Immature natural killer cell (primary cell): ENCODE data around the gene CYB5D1. TPM values are rescaled to one million over a fixed set of nuclear protein-coding genes. Genes with fewer than 3 reads are reported as not detected.

Source experiments
- DNase-seq, 3 donors: peaks; one replicate each; pipeline ENCODE4 v3.0.0; 2022; ENCODE audit warnings: mixed read lengths in 1 of 3
- H3K27ac Mint-ChIP-seq, 6 donors: one replicate each; pipeline ENCODE4 v1.8.0; 2020; ENCODE audit warnings: mixed read lengths in 6 of 6, mild to moderate bottlenecking in 5 of 6, inconsistent platforms in 4 of 6, moderate library complexity in 3 of 6
- H3K27me3 Mint-ChIP-seq, 3 donors: one replicate each; pipeline ENCODE4 v1.8.0; 2020 to 2021; ENCODE audit warnings: low read depth in 3 of 3, mild to moderate bottlenecking in 3 of 3, mixed read lengths in 3 of 3, moderate library complexity in 3 of 3, inconsistent platforms in 1 of 3
- H3K36me3 Mint-ChIP-seq, 3 donors: one replicate each; pipeline ENCODE4 v1.8.0; 2020; ENCODE audit warnings: mixed read lengths in 3 of 3, inconsistent platforms in 2 of 3, mild to moderate bottlenecking in 2 of 3
- H3K4me1 Mint-ChIP-seq, 2 donors: one replicate each; pipeline ENCODE4 v1.8.0; 2020; ENCODE audit warnings: inconsistent platforms in 2 of 2, mild to moderate bottlenecking in 2 of 2, mixed read lengths in 2 of 2, moderate library complexity in 1 of 2
- H3K4me3 Mint-ChIP-seq, 5 donors: one replicate each; pipeline ENCODE4 v1.8.0; 2020; ENCODE audit warnings: mild to moderate bottlenecking in 5 of 5, mixed read lengths in 5 of 5, inconsistent platforms in 3 of 5, moderate library complexity in 3 of 5
- H3K9me3 Mint-ChIP-seq, 6 donors: one replicate each; pipeline ENCODE4 v1.8.0; 2020; ENCODE audit warnings: mild to moderate bottlenecking in 6 of 6, mixed read lengths in 6 of 6, inconsistent platforms in 4 of 6, moderate library complexity in 3 of 6
- polyA plus RNA-seq, 3 donors: library from polyadenylated mRNA; unstranded; fragments of 300-500 nt; fragmentation: Illumina TruSeq; gene quantifications; one replicate each; pipeline ENCODE4 v1.2.3, GENCODE V29; 2021

Gene CYB5D1
- polyA plus RNA-seq, 3 donors from 2014 or later = 2.9 to 3.7 TPM; not detected in 1

- Mint-ChIP-seq H3K4me3 (no peak overlapping the region), H3K27me3 (no peaks in the 10 kb centered on the region), H3K9me3 (no peaks in the 10 kb centered on the region), H3K27ac (peak overlapping the region in 5 of 6 donors; percentile 22 to 68 (median 40)), H3K36me3 (peaks cover 40 to 77% (median 48%) of the 10 kb centered on the region in 3 donors), H3K4me1 (peaks cover 5 to 6% of the 10 kb centered on the region in 2 donors)
- DNase-seq = peak; percentile 27 to 36 (median 28)
These were observed 40.0 kb downstream of the CYB5D1 start for GRCh38 chr17:7897773-7898172.

GRCh38 chr17:7903154-7904103, 45.6 kb downstream of the CYB5D1 start:
- Mint-ChIP-seq H3K36me3 (peaks cover 37 to 80% (median 41%) of the 10 kb centered on the region in 3 donors), H3K27me3 (peaks cover 0 to 2% (median 2%) of the 10 kb centered on the region in 3 donors), H3K4me3 (no peak overlapping the region), H3K27ac (peak overlapping the region in 1 of 6 donors; percentile 31), H3K4me1 (no peaks in the 10 kb centered on the region), H3K9me3 (peaks cover 0 to 2% (median 0%) of the 10 kb centered on the region in 6 donors)
- DNase-seq = no peak

GRCh38 chr17:7909089-7909488, 51.3 kb downstream of the CYB5D1 start:
- Mint-ChIP-seq H3K27me3 (peaks cover 0 to 2% (median 0%) of the 10 kb centered on the region in 3 donors), H3K27ac (no peak overlapping the region), H3K9me3 (no peaks in the 10 kb centered on the region), H3K4me1 (peaks cover 6 to 10% of the 10 kb centered on the region in 2 donors), H3K4me3 (no peak overlapping the region), H3K36me3 (peaks cover 19 to 49% (median 34%) of the 10 kb centered on the region in 3 donors)
- DNase-seq = no peak

GRCh38 chr17:7910281-7910680, 52.5 kb downstream of the CYB5D1 start:
- Mint-ChIP-seq H3K4me1 (peaks cover 12 to 17% of the 10 kb centered on the region in 2 donors), H3K9me3 (no peaks in the 10 kb centered on the region), H3K27me3 (peaks cover 0 to 4% (median 2%) of the 10 kb centered on the region in 3 donors), H3K4me3 (no peak overlapping the region), H3K27ac (peak overlapping the region in 3 of 6 donors; percentile 30 to 68 (median 32)), H3K36me3 (peaks cover 11 to 38% (median 24%) of the 10 kb centered on the region in 3 donors)
- no peak for DNase-seq

- H3K9me3 Mint-ChIP-seq = no peaks in the 10 kb centered on the region
- H3K36me3 Mint-ChIP-seq = peaks cover 11 to 36% (median 21%) of the 10 kb centered on the region in 3 donors
- no peak overlapping the region for H3K4me3 Mint-ChIP-seq
- H3K27ac Mint-ChIP-seq = peak overlapping the region in 1 of 6 donors; percentile 30
- H3K27me3 Mint-ChIP-seq = peaks cover 2 to 6% (median 4%) of the 10 kb centered on the region in 3 donors
- DNase-seq = no peak
- H3K4me1 Mint-ChIP-seq = peaks cover 17 to 21% of the 10 kb centered on the region in 2 donors
These were observed 52.9 kb downstream of the CYB5D1 start for GRCh38 chr17:7910711-7911110.

- H3K27ac Mint-ChIP-seq = no peak overlapping the region
These were observed 53.3 kb downstream of the CYB5D1 start for GRCh38 chr17:7911116-7911515.

More at GRCh38 chr17:7911116-7911515, 53.3 kb downstream of the CYB5D1 start:
- peaks cover 11 to 36% (median 21%) of the 10 kb centered on the region in 3 donors for H3K36me3 Mint-ChIP-seq
- DNase-seq = no peak
- peaks cover 17 to 21% of the 10 kb centered on the region in 2 donors for H3K4me1 Mint-ChIP-seq
- no peaks in the 10 kb centered on the region for H3K9me3 Mint-ChIP-seq
- H3K27me3 Mint-ChIP-seq = peaks cover 2 to 7% (median 4%) of the 10 kb centered on the region in 3 donors
- no peak overlapping the region for H3K4me3 Mint-ChIP-seq

Other genes starting within 250 kb of the CYB5D1 start
- 10 to 100 TPM in 2 of 3 donors, 1 to 10 TPM in 1; 8.3 to 25.1 (median 10.4) TPM for gene FXR2, start 243.1 kb upstream of the CYB5D1 start, polyA plus RNA-seq
- gene SAT2, start 230.2 kb upstream of the CYB5D1 start, polyA plus RNA-seq = 10 to 100 TPM; 33.9 to 39.1 (median 35.4) TPM
- not detected for gene SHBG, start 227.9 kb upstream of the CYB5D1 start, polyA plus RNA-seq
- not detected for gene ATP1B2, start 207.1 kb upstream of the CYB5D1 start, polyA plus RNA-seq
- gene TP53, start 170.5 kb upstream of the CYB5D1 start, polyA plus RNA-seq = 10 to 100 TPM; 17.0 to 39.7 (median 18.7) TPM
- 10 to 100 TPM; 18.5 to 24.8 (median 18.7) TPM for gene WRAP53, start 169.5 kb upstream of the CYB5D1 start, polyA plus RNA-seq
- not detected for gene EFNB3, start 152.8 kb upstream of the CYB5D1 start, polyA plus RNA-seq
- gene DNAH2, start 140.3 kb upstream of the CYB5D1 start, polyA plus RNA-seq = under 1 TPM in 1 of 3 donors, not detected in 2; 0.26 TPM
- under 1 TPM in 2 of 3 donors, not detected in 1; 0.03 to 0.40 TPM for gene KDM6B, start 23.8 kb upstream of the CYB5D1 start, polyA plus RNA-seq
- not detected for gene TMEM88, start 2.9 kb upstream of the CYB5D1 start, polyA plus RNA-seq
- gene NAA38, start 444 bp upstream of the CYB5D1 start, polyA plus RNA-seq = 100 to 1,000 TPM; 131 to 346 (median 177) TPM
- 10 to 100 TPM in 1 of 3 donors, 1 to 10 TPM in 1, under 1 TPM in 1; 0.72 to 19.6 (median 3.5) TPM for gene CHD3, start 30.8 kb downstream of the CYB5D1 start, polyA plus RNA-seq
- gene RNF227, start 58.3 kb downstream of the CYB5D1 start, polyA plus RNA-seq = 1 to 10 TPM; 1.9 to 3.3 (median 2.7) TPM
- gene KCNAB3, start 71.9 kb downstream of the CYB5D1 start, polyA plus RNA-seq = under 1 TPM in 2 of 3 donors, not detected in 1; 0.15 to 0.26 TPM
- 100 to 1,000 TPM; 233 to 379 (median 288) TPM for gene TRAPPC1, start 73.9 kb downstream of the CYB5D1 start, polyA plus RNA-seq
- gene CNTROB, start 74.2 kb downstream of the CYB5D1 start, polyA plus RNA-seq = 10 to 100 TPM in 1 of 3 donors, 1 to 10 TPM in 2; 1.8 to 14.4 (median 8.3) TPM
- gene GUCY2D, start 144.6 kb downstream of the CYB5D1 start, polyA plus RNA-seq = not detected
- gene ALOX15B, start 181.1 kb downstream of the CYB5D1 start, polyA plus RNA-seq = not detected
- under 1 TPM in 1 of 3 donors, not detected in 2; 0.17 TPM for gene ALOX12B, start 229.7 kb downstream of the CYB5D1 start, polyA plus RNA-seq